Immature natural killer cell (primary cell): Measurements from ENCODE around the gene SNX33. TPM values are rescaled to one million over a fixed set of nuclear protein-coding genes. Genes with fewer than 3 reads are reported as not detected.

Experiments used
- DNase-seq, 3 donors: peaks; one replicate each; pipeline ENCODE4 v3.0.0; 2022; ENCODE audit warnings: mixed read lengths in 1 of 3
- H3K27ac Mint-ChIP-seq, 6 donors: one replicate each; pipeline ENCODE4 v1.8.0; 2020; ENCODE audit warnings: mixed read lengths in 6 of 6, mild to moderate bottlenecking in 5 of 6, inconsistent platforms in 4 of 6, moderate library complexity in 3 of 6
- H3K27me3 Mint-ChIP-seq, 3 donors: one replicate each; pipeline ENCODE4 v1.8.0; 2020 to 2021; ENCODE audit warnings: low read depth in 3 of 3, mild to moderate bottlenecking in 3 of 3, mixed read lengths in 3 of 3, moderate library complexity in 3 of 3, inconsistent platforms in 1 of 3
- H3K36me3 Mint-ChIP-seq, 3 donors: one replicate each; pipeline ENCODE4 v1.8.0; 2020; ENCODE audit warnings: mixed read lengths in 3 of 3, inconsistent platforms in 2 of 3, mild to moderate bottlenecking in 2 of 3
- H3K4me1 Mint-ChIP-seq, 2 donors: one replicate each; pipeline ENCODE4 v1.8.0; 2020; ENCODE audit warnings: inconsistent platforms in 2 of 2, mild to moderate bottlenecking in 2 of 2, mixed read lengths in 2 of 2, moderate library complexity in 1 of 2
- H3K4me3 Mint-ChIP-seq, 5 donors: one replicate each; pipeline ENCODE4 v1.8.0; 2020; ENCODE audit warnings: mild to moderate bottlenecking in 5 of 5, mixed read lengths in 5 of 5, inconsistent platforms in 3 of 5, moderate library complexity in 3 of 5
- H3K9me3 Mint-ChIP-seq, 6 donors: one replicate each; pipeline ENCODE4 v1.8.0; 2020; ENCODE audit warnings: mild to moderate bottlenecking in 6 of 6, mixed read lengths in 6 of 6, inconsistent platforms in 4 of 6, moderate library complexity in 3 of 6
- polyA plus RNA-seq, 3 donors: library from polyadenylated mRNA; unstranded; fragments of 300-500 nt; fragmentation: Illumina TruSeq; gene quantifications; one replicate each; pipeline ENCODE4 v1.2.3, GENCODE V29; 2021

SNX33 gene
- polyA plus RNA-seq, 3 donors from 2014 or later, result 0.43 to 1.3 (median 0.51) TPM

DNA sequence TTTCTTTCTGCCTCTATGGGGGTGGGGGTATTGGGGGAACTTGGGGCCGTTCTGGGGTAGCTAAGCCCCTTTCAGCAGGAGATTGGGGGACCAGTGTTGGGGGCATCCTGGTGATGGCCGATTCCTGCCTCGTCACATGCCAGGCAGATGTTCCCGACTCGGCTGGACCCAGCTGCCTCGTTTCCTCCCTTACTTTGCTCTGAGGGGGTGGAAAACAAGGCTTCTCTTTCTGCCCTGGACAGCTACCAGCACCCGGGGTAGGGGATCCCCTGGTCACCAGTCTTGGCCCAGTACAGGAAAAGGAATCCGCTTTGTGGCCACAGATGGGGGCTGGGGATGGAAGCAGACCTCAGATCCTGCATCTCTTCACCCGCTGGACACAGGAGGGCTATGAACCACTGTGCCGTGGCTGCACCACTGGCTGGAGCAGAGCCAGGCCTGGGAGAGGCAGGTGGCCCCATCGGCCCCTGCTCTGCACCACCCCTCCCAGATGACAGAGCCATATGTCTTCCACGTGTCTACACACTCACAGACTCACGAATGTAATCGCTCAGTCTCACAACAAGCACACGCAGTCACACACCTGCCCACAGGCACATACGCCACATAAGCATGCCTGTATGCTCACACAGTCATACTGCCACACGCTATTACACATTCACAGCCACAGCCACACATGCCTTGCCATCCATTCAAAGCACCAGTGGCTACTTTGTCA is 12.4 kb downstream of the SNX33 start:
- H3K4me1 Mint-ChIP-seq, result no peaks in the 10 kb centered on the region
- no peak overlapping the region for H3K27ac Mint-ChIP-seq
- H3K4me3 Mint-ChIP-seq, result no peak overlapping the region
- no peak for DNase-seq
- H3K36me3 Mint-ChIP-seq, result peaks cover 0 to 4% (median 0%) of the 10 kb centered on the region in 3 donors
- H3K27me3 Mint-ChIP-seq, result peaks cover 0 to 2% (median 1%) of the 10 kb centered on the region in 3 donors
- no peaks in the 10 kb centered on the region for H3K9me3 Mint-ChIP-seq

DNA sequence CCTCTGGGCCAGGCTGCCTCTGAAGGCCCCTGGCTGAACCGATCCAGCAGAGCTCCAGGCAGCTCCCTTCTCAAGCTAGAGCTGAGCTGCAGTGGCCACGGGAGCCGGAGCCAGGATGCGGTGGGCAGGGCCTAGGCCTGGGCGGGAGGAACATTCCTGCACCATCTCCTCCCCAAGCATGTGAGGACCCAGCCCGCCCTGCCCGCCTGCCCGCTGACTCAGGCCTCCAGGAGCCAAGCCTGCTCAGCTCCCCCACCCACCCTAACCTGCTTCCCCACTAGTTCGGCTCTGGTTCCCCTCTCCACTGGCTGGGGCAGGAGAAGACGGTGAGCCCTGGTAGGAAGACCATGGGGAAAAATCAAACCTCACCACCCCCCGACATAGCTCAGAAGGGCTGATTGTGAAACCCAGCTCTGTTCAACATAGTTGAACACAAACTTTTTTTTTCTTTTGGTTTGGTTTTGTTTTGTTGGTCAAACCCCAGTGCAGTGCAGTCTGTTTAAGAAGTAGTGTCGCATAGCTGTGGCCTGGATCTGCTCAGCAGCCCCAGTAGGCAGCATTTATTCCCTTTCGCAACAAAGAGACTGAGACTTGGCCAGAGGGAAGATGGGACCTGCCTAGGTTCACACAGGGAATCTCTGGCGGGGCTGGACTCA is 13.5 kb downstream of the SNX33 start:
- no peaks in the 10 kb centered on the region for H3K4me1 Mint-ChIP-seq
- H3K4me3 Mint-ChIP-seq, result no peak overlapping the region
- H3K27ac Mint-ChIP-seq, result no peak overlapping the region
- H3K9me3 Mint-ChIP-seq, result no peaks in the 10 kb centered on the region
- H3K36me3 Mint-ChIP-seq, result peaks cover 0 to 4% (median 0%) of the 10 kb centered on the region in 3 donors
- DNase-seq, result no peak
- H3K27me3 Mint-ChIP-seq, result peaks cover 0 to under 1% (median 0%) of the 10 kb centered on the region in 3 donors

DNA sequence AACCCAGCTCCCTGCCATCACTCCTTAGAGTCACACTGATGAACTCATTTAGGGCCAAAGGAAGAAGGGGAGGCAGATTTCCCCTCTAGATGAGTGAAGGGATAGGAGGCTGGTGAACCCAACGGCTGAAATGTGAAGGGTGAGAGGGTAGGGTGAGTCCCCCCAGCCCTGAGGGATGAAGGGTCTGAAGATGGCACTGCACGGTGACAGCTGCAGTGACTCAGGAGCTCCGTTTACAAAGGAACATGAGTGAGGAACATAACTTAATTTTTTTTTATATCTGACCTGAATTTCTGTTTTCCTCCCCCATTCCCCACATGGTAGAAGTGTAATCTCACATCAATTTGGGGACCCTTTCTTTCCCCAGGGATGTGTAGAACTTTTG is 14.0 kb downstream of the SNX33 start:
- peaks cover 0 to 4% (median 3%) of the 10 kb centered on the region in 3 donors for H3K36me3 Mint-ChIP-seq
- no peaks in the 10 kb centered on the region for H3K4me1 Mint-ChIP-seq
- H3K4me3 Mint-ChIP-seq, result no peak overlapping the region
- H3K9me3 Mint-ChIP-seq, result no peaks in the 10 kb centered on the region
- no peaks in the 10 kb centered on the region for H3K27me3 Mint-ChIP-seq
- DNase-seq, result no peak
- no peak overlapping the region for H3K27ac Mint-ChIP-seq

DNA sequence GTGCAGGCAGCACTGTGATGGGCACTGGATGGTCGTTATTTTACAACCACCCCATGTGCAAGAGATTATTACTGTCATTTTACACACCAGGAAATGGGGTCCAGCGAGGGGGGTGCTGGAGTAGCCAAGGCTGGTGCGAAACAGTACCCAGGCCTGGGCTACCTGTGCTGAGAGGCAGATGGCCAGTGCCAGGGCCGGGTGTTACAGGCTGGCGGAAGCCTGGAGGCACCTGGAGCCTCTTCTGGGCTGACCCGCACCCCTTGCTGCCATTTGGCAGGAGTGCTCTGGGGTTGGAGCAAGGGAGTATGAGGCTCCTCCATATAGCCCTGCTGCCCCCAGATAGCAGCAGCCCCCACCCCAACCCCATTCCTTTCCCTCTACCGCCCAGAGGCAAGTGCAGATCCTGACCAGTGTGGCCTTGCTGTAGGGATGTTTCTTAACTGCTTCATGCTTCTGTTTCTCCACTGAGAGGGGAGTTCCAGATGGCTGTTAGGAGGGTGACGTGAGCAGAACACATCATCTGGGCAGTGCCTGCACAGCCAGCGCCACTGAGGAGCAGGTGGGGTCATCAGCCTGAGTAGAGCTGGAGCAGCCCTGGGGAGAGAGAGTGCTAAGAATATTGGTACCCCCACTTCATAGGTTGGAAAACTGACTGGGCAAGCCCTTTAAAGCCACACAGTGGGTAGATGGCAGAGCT is 15.3 kb downstream of the SNX33 start:
- no peak for DNase-seq
- Mint-ChIP-seq H3K4me3 (no peak overlapping the region), H3K36me3 (peaks cover 0 to 4% (median 3%) of the 10 kb centered on the region in 3 donors), H3K27me3 (no peaks in the 10 kb centered on the region), H3K4me1 (no peaks in the 10 kb centered on the region), H3K27ac (no peak overlapping the region), H3K9me3 (no peaks in the 10 kb centered on the region)

DNA sequence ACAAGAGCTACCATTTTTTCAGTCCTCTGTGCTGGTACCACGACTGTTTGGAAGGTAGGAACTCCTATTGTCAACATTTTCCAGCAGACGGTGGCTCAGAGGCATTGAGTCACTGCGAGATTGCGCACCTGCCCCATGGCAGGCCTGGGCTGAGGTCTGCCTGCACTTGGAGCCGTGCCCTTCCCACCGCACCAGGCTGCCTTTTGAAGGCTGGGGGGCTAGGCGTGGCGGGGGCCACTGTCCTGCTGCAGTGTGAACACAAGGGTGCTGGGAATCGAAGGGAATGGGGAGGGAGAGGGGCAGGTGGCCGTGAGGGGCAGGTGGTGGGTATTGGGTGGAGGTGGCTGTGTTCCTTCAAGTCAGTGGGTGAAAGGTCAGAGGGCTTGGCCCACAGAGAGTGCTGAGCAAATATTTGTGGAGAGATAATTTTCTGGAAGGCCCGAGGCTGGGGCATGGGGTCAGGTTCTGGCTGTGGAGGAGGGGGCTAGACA is 16.3 kb downstream of the SNX33 start:
- H3K9me3 Mint-ChIP-seq, result no peaks in the 10 kb centered on the region

DNA sequence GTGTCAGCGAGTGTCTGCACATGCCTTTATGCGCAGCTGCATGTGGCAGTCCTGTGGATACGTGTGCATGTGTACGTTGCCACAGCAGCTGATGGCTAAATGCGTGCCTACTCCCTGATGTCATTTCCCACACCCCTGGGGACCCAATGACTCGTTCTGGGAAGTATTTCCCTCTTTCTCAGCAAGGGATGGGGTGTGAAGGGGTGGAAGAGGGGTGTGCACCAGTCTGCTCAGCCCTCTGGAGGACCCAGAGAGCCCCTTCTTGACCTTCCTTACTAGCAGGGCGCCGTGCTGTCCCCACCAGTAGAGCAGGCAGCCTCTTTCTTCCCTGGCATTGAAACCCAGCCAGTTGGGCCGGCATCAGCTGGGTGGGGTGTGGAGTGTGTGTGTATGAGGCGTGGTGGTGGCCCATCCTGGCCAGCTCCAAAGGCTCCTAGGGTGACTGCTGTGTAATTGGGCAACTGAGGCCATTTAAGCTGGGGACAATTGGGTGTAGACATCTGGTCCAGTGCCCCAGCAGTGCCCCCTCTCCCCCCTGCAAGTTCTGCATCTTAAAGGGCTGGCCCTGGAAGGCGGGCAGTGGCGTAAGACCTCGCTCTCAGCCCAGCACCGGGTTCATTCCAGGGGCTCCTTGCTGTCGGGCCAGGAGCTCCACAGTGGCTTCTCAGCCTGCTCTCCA is 19.2 kb downstream of the SNX33 start:
- no peak for DNase-seq
- H3K9me3 Mint-ChIP-seq, result no peaks in the 10 kb centered on the region
- H3K4me1 Mint-ChIP-seq, result no peaks in the 10 kb centered on the region
- H3K27me3 Mint-ChIP-seq, result no peaks in the 10 kb centered on the region
- peaks cover 0 to 3% (median 0%) of the 10 kb centered on the region in 3 donors for H3K36me3 Mint-ChIP-seq
- no peak overlapping the region for H3K27ac Mint-ChIP-seq
- no peak overlapping the region for H3K4me3 Mint-ChIP-seq

More for the DNA sequence above, 16.3 kb downstream of the SNX33 start:
- peaks cover 0 to 3% (median 0%) of the 10 kb centered on the region in 3 donors for H3K36me3 Mint-ChIP-seq
- no peak for DNase-seq
- no peaks in the 10 kb centered on the region for H3K4me1 Mint-ChIP-seq
- H3K27ac Mint-ChIP-seq, result no peak overlapping the region
- no peak overlapping the region for H3K4me3 Mint-ChIP-seq
- no peaks in the 10 kb centered on the region for H3K27me3 Mint-ChIP-seq

DNA sequence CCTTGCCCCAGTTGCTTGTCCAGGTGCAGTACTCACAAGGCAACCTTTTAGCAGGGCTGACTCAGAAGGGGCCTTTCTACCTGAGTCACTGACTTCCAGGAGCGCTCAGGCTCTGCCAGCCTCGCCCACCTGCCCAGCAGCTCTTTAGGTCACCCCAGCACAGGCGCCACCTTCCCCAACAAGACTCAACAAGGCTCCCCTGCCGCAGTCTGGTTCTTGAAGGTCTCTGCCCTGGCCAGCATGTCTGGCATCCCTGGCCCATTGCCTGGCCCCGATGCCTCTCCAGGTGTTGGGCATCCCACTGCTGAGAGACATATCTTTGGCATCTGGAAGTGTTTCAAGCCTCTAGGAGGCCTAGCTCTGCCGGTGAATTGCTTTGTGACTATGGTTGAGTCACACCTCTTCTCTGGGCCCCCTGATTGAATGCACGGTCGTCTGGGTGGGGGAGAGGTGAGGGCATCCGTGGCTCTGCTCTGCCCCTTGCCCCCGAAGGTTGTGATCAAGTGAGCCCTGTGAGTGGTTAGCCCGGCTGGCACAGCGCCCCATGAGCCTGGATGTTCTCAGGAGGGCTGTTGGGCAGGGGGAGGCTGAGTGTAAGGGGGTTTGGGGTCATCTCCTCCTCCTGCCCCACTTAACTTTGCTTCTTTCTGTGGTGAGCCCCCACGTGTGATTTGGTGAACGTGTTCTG is 21.6 kb downstream of the SNX33 start:
- Mint-ChIP-seq H3K36me3 (peaks cover 0 to 3% (median 0%) of the 10 kb centered on the region in 3 donors), H3K27ac (no peak overlapping the region), H3K9me3 (no peaks in the 10 kb centered on the region), H3K4me1 (no peaks in the 10 kb centered on the region), H3K27me3 (no peaks in the 10 kb centered on the region), H3K4me3 (no peak overlapping the region)
- DNase-seq, result no peak

DNA sequence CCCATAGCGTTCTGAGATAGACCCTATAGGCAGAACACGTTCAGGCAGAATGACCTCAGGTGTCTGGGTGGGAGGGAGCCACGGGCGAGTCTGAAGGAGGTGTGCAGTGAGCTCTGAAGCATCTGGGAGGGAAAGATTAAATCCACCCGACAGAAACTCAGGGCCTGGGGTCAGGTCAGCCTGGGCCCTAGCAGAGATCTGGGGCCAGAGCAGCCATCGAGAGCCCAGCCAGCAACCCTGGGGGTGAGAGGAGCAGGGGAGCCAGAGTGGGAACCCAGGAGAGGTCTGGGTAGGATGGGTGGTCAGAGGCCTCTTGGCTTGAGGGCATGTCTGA is 22.1 kb downstream of the SNX33 start:
- no peak overlapping the region for H3K4me3 Mint-ChIP-seq
- H3K9me3 Mint-ChIP-seq, result no peaks in the 10 kb centered on the region
- H3K36me3 Mint-ChIP-seq, result peaks cover 0 to 3% (median 0%) of the 10 kb centered on the region in 3 donors
- no peak overlapping the region for H3K27ac Mint-ChIP-seq
- H3K4me1 Mint-ChIP-seq, result no peaks in the 10 kb centered on the region
- no peak for DNase-seq
- H3K27me3 Mint-ChIP-seq, result no peaks in the 10 kb centered on the region

DNA sequence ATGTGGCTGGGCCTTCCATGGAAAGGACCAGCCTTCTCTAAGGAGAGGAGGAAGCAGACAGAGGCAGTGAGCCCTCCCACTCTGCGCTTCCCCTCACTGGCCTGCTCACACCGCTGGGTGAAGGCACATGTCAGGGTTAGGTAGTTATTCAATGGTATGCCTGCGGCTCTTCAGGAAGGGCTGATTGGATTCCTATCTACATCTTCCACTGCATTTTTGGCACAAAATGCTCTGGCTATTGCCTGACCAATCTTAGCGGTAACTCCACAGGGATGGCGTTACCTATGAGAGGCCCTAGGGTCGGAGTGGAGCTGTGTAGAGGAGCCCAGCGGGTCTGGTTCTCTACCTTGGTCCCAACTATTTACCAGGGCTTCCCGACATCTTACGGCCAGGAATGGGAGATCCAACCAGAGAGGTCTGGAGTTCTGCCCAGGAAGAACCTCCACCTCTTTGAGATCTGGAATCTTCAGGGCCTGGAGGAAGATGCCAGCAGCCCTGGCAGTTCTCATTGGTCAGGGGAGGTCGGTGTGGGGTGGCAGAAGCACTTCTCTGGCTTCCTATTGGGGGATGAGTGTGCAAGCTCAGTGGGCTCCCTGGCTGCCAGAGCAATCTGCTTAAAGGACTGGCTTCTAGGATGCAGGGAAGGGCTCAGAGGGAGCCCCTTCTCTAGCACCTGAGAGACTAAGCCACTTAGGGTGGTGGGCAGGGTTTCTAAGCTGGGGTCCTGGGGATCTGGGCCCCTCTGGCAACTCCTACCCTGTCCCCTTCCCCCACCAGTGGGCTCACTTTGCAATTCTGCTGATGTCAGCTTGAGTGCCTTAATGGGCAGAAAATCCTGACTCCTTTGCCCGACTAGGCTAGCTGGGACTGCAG is 24.3 kb downstream of the SNX33 start:
- no peaks in the 10 kb centered on the region for H3K36me3 Mint-ChIP-seq
- H3K9me3 Mint-ChIP-seq, result no peaks in the 10 kb centered on the region
- no peaks in the 10 kb centered on the region for H3K27me3 Mint-ChIP-seq
- no peak overlapping the region for H3K27ac Mint-ChIP-seq
- H3K4me3 Mint-ChIP-seq, result no peak overlapping the region
- no peaks in the 10 kb centered on the region for H3K4me1 Mint-ChIP-seq
- DNase-seq, result no peak

DNA sequence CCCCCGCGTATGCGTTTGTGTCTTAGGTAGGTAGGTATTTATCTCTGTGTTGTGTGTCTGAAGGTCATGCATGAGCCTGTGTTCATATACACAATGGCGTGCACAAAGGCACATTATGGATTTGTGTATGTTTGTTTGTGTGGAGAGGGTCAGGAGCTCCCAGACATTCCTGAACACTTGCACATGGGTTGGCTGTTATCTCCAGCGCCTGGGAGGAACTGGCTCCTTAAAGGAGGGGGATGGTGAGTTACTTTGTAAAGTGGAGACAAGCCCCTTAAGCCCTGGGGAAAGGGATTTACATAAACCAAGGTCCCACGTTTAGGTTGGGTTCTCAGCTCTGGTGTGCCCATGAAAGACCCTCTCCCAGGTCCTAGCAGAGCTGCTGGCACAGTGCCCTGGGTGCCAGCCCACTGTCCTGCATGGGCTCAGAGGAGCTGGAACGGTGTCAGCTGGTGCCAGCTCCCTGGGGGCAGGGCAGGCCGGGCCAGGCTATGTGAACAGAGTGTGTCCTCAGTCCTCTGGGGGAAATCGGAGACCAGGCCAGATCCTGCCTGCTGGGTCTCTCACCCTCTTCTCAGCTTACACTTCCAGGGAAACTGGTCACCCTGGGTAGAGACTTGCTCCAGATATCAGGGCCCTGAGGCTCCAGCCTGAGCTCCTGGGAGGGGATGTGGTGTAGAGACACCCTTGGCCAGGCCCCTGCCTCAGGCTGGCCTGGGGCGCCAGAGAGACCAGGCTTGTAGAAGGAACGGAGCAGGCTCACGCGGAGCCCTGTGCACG is 25.1 kb downstream of the SNX33 start:
- Mint-ChIP-seq H3K4me1 (no peaks in the 10 kb centered on the region), H3K27ac (no peak overlapping the region), H3K36me3 (no peaks in the 10 kb centered on the region), H3K27me3 (no peaks in the 10 kb centered on the region), H3K4me3 (no peak overlapping the region), H3K9me3 (no peaks in the 10 kb centered on the region)
- DNase-seq, result no peak

DNA sequence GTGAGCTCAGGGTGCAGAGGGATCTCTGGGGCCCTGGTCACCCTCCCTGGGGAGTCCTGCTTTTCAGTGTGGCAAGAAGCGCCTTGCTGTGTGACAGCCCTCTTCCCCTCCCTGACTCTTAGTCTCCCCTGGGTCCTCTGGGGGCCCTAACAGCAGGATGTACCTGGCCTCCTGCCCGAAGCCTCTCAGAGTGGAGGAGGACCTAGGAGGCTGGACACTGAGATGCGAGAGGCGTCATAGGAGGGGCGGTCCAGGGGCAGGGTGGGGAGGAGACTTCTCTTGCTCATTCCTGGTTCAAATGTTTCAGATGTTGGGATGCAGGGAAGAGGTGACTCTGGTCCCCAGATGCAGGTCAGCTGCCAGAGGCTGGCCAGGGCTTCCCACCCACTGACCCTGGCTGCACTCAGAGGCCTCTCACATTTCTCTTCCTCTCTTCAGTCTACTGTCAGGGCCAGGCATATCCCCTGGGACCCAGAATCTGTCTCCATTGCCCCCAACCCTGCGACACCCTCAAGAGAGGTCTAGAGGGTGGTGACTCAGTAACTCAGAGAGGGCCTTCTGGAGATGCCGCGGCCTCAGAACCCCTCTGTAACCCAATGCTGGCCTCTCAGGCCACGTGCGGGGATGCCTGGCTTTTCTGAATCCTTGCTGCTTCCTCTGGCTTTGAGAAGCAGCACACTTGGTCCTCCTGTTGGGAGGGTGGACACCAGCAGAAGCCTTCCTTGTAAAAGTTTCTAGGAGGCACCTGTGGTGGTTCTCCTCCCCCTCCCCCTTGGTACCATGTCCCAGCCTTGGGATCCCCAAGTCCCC is 25.9 kb downstream of the SNX33 start:
- Mint-ChIP-seq H3K27ac (no peak overlapping the region), H3K4me1 (no peaks in the 10 kb centered on the region), H3K27me3 (no peaks in the 10 kb centered on the region), H3K36me3 (no peaks in the 10 kb centered on the region), H3K4me3 (no peak overlapping the region), H3K9me3 (no peaks in the 10 kb centered on the region)
- no peak for DNase-seq

DNA sequence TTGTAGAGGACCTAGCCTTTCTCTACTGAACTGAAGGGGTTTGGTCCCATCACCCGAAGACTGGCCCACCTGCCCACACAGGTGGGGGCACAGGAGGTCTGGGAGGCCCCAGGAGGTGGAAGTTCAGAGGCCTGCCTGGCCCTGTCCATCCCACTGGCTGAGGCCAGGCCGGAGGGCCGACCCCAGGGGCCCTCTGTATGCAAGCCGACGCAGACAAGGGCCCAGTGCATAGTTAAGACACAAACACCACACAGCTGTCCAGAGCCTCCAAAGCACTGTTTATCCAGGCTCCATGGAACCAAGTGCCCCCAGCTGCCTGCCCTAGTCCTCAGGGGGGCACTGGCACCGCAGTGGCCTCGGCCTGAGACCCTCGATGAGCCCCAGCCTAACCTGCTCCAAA is 26.7 kb downstream of the SNX33 start:
- Mint-ChIP-seq H3K4me1 (no peaks in the 10 kb centered on the region), H3K9me3 (no peaks in the 10 kb centered on the region), H3K36me3 (no peaks in the 10 kb centered on the region), H3K27me3 (no peaks in the 10 kb centered on the region), H3K4me3 (no peak overlapping the region), H3K27ac (no peak overlapping the region)
- no peak for DNase-seq
